K562 (cell line): ENCODE data around the gene PSEN1. TPM values are rescaled to one million over a fixed set of nuclear protein-coding genes. Genes with fewer than 3 reads are reported as not detected.

Source experiments
- ATAC-seq: fragments of 200-7000 bp; cut with Tn5 transposase; 3 replicates; pipeline ENCODE4 v1.9.1; 2020; ENCODE audit warnings: moderate library complexity
- BruUV-seq: library from RNA; stranded (reverse); fragments of 400-500 nt; replicated peaks from 2 replicates; lab custom pipeline; 2021; lab: Mats Ljungman, UMichigan
- CTCF ChIA-PET: fragments of 300-600 bp; formaldehyde crosslinking; extraction: SDS; loops from one replicate; lab custom pipeline; 2021; ENCODE audit warnings: low intra/inter-chr PET ratio; lab: Yijun Ruan, JAX
- POLR2A ChIA-PET: fragments of 300-600, 350-650 bp; sonication (Branson Sonifier 250); formaldehyde crosslinking; extraction: SDS; loops from one replicate; lab custom pipeline; 2021; ENCODE audit warnings: antibody characterized with exemption, inconsistent platforms; lab: Yijun Ruan, JAX
- DNase-seq, 4 experiments: peaks; one replicate each; pipeline versions ENCODE4 v3.0.0 to v3.0.0-alpha.2; 2011 to 2018; ENCODE audit warnings: low spot score in 3 of 4, mixed read lengths in 3 of 4; ENCODE audit errors: extremely low read depth in 1 of 4
- FAIRE-seq: peaks from 2 replicates; lab custom pipeline; 2011; peaks lifted over from hg19 to GRCh38; lab: Jason Lieb, UNC
- H2AFZ ChIP-seq: 2 replicates; pipeline ENCODE4 v1.6.0; 2011; ENCODE audit warnings: low read depth, low read length, control low read depth, inconsistent platforms
- H3K27ac ChIP-seq: fragments of 200-600 bp; 3 replicates; pipeline ENCODE4 v1.8.0; 2011; ENCODE audit warnings: low read depth, mild to moderate bottlenecking, control low read depth, inconsistent platforms, low read length, moderate library complexity, mixed read lengths; ENCODE audit errors: extremely low read depth
- H3K27me3 ChIP-seq, 2 experiments: fragments of 300-600 bp in 1 of 2; 2 replicates in 1 of 2; 3 replicates in 1 of 2; pipeline versions ENCODE4 v1.6.0 to v1.8.0; 2011; ENCODE audit warnings: inconsistent platforms in 2 of 2, low read length in 2 of 2, mild to moderate bottlenecking in 1 of 2, mixed read lengths in 1 of 2, moderate library complexity in 1 of 2; ENCODE audit not compliant: control insufficient read depth in 2 of 2, insufficient read depth in 2 of 2
- H3K36me3 ChIP-seq: fragments of 300-600 bp; 3 replicates; pipeline ENCODE4 v1.8.0; 2011; ENCODE audit warnings: mild to moderate bottlenecking, low read length, inconsistent platforms; ENCODE audit not compliant: control insufficient read depth, insufficient read depth
- H3K4me1 ChIP-seq, 2 experiments: fragments of 200-600 bp in 1 of 2; replicated peaks in 1 of 2; 2 replicates in 1 of 2; 3 replicates in 1 of 2; pipeline versions ENCODE4 v1.5.1 to v1.8.0; 2011; ENCODE audit warnings: inconsistent platforms in 2 of 2, low read length in 2 of 2, mild to moderate bottlenecking in 1 of 2, mixed read lengths in 1 of 2, moderate library complexity in 1 of 2; ENCODE audit not compliant: control insufficient read depth in 2 of 2, insufficient read depth in 2 of 2
- H3K4me2 ChIP-seq: 2 replicates; pipeline ENCODE4 v1.6.1; 2011; ENCODE audit warnings: low read length, control low read depth, inconsistent platforms, mixed read lengths; ENCODE audit not compliant: insufficient read depth
- H3K4me3 ChIP-seq: fragments of 200-600 bp; sonication (generic), shearing (Covaris generic); 2 replicates; pipeline ENCODE4 v1.5.1; 2016; ENCODE audit warnings: control low read depth, inconsistent platforms
- H3K79me2 ChIP-seq: fragments of 200-600 bp; 3 replicates; pipeline ENCODE4 v1.8.0; 2011; ENCODE audit warnings: low read length, inconsistent platforms; ENCODE audit not compliant: control insufficient read depth, insufficient read depth
- H3K9ac ChIP-seq, 2 experiments: 2 replicates each; pipeline versions ENCODE4 v1.6.0 to v1.6.1; 2011; ENCODE audit warnings: low read depth in 2 of 2, low read length in 2 of 2, control low read depth in 1 of 2, inconsistent platforms in 1 of 2, mild to moderate bottlenecking in 1 of 2, mixed read lengths in 1 of 2; ENCODE audit not compliant: insufficient read depth in 1 of 2
- H3K9me1 ChIP-seq: one replicate; pipeline ENCODE4 v1.6.0; 2011; ENCODE audit warnings: inconsistent platforms, mild to moderate bottlenecking, low read length, moderate library complexity; ENCODE audit not compliant: control insufficient read depth, insufficient read depth
- H3K9me3 ChIP-seq: replicated peaks from 2 replicates; pipeline ENCODE4 v1.5.1; 2011; ENCODE audit warnings: low read depth, low read length, inconsistent platforms; ENCODE audit not compliant: control insufficient read depth, insufficient read depth
- H4K20me1 ChIP-seq: replicated peaks from 2 replicates; pipeline ENCODE4 v1.6.1; 2011; ENCODE audit warnings: low read length, inconsistent platforms, mixed read lengths; ENCODE audit not compliant: control insufficient read depth, insufficient read depth
- BHLHE40 ChIP-seq: IDR thresholded peaks from 2 replicates; pipeline ENCODE4 v1.6.1; 2011; ENCODE audit warnings: low read length, improper control_type of control experiment
- CEBPB ChIP-seq: fragments of 450-650 bp; IDR thresholded peaks from 2 replicates; pipeline ENCODE4 v1.6.1; 2016; ENCODE audit warnings: missing genetic modification characterization, missing compliant biosample characterization
- CREBBP ChIP-seq: IDR thresholded peaks from one replicate; pipeline ENCODE4 v1.6.1; 2012; ENCODE audit warnings: low read depth, mild to moderate bottlenecking, control low read depth, inconsistent platforms, low read length
- GABPB1 ChIP-seq: sonication (generic); formaldehyde crosslinking; IDR thresholded peaks from 2 replicates; pipeline ENCODE4 v1.8.0; 2022; ENCODE audit warnings: mild to moderate bottlenecking, missing genetic modification reagents
- HMGN3 ChIP-seq: IDR thresholded peaks from 2 replicates; pipeline ENCODE4 v1.6.1; 2011; ENCODE audit warnings: borderline replicate concordance, low read depth, mild to moderate bottlenecking, mixed read lengths, low read length; ENCODE audit not compliant: insufficient read length; ENCODE audit errors: extremely low read depth
- KLF16 ChIP-seq: IDR thresholded peaks from 2 replicates; pipeline ENCODE4 v1.6.1; 2016; ENCODE audit warnings: antibody characterized with exemption
- MBD2 ChIP-seq: sonication (generic); IDR thresholded peaks from 2 replicates; pipeline ENCODE4 v1.6.1; 2016; ENCODE audit warnings: low read depth, borderline replicate concordance
- NCOA4 ChIP-seq: fragments of 450-650 bp; IDR thresholded peaks from 2 replicates; pipeline ENCODE4 v1.6.1; 2018; ENCODE audit warnings: mild to moderate bottlenecking; ENCODE audit not compliant: partially characterized antibody
- NFE2L1 ChIP-seq: fragments of 450-650 bp; IDR thresholded peaks from 2 replicates; pipeline ENCODE4 v1.6.1; 2016; ENCODE audit warnings: missing genetic modification characterization, low read depth, mild to moderate bottlenecking, missing compliant biosample characterization, moderate library complexity, borderline replicate concordance
- PTBP1 ChIP-seq: fragments of 200-400 bp; formaldehyde crosslinking; IDR thresholded peaks from 2 replicates; pipeline ENCODE4 v1.6.1; 2017; ENCODE audit warnings: low read depth, low read length
- SRSF7 ChIP-seq: fragments of 200-400 bp; formaldehyde crosslinking; optimal IDR thresholded peaks from 2 replicates; pipeline ENCODE3; 2017; ENCODE audit warnings: mild to moderate bottlenecking, low read depth, low read length
- ZNF133 ChIP-seq: fragments of 250-450 bp; sonication (Bioruptor Pico); IDR thresholded peaks from 2 replicates; pipeline ENCODE4 v1.4.0; 2020; ENCODE audit warnings: mild to moderate bottlenecking
- ZNF232 ChIP-seq: sonication (generic); formaldehyde crosslinking; IDR thresholded peaks from 2 replicates; pipeline ENCODE4 v1.8.0; 2022; ENCODE audit warnings: mild to moderate bottlenecking, missing genetic modification reagents
- ZNF830 ChIP-seq: fragments of 250-450 bp; sonication (Bioruptor Pico); IDR thresholded peaks from 2 replicates; pipeline ENCODE4 v1.5.0; 2021; ENCODE audit warnings: mild to moderate bottlenecking
- WGBS: fragments of 100-300 bp; shearing (Covaris generic); methylation state at CpG from one replicate; pipeline ENCODE4 v1.1.6; 2016; ENCODE audit warnings: low coverage, mixed read lengths; ENCODE audit not compliant: insufficient coverage; ENCODE audit errors: missing lambda C conversion rate; 5-methylcytosine and 5-hydroxymethylcytosine counted together
- in situ Hi-C: fragments of 300-500 bp; cut with MboI; formaldehyde crosslinking; loops from 4 replicates; pipeline ENCODE4 v1.15.0; 2018; ENCODE audit warnings: inconsistent platforms, mixed read lengths
- intact Hi-C: fragments of 100-400 bp; cut with micrococcal nuclease; formaldehyde crosslinking; loops from 2 replicates; pipeline ENCODE4 v1.14.2; 2022
- polyA plus RNA-seq, 8 experiments: library from polyadenylated mRNA; depleted of rRNA in 4 of 8; stranded (reverse) in 5 of 8; unstranded in 3 of 8; fragments of >200 nt; fragmentation: Nextera tagmentation in 2 of 8; fragmentation: Illumina TruSeq in 1 of 8; extraction: Ambion mirVana in 2 of 8; extraction: Trizol in 1 of 8; gene quantifications; 2 replicates each; pipeline versions ENCODE4 v1.2.1 to v1.2.3, GENCODE V29; 2011 to 2014; ENCODE audit warnings: inconsistent platforms in 1 of 8, missing spikeins in 1 of 8
- total RNA-seq, 7 experiments: library from RNA; depleted of rRNA in 6 of 7; stranded (reverse); fragments of >200 nt in 6 of 7; fragmentation: Illumina TruSeq in 2 of 7; extraction: Trizol in 2 of 7; gene quantifications; 2 replicates each; pipeline versions ENCODE4 v1.2.1 to v1.2.3, GENCODE V29; 2011 to 2021; ENCODE audit warnings: low replicate concordance in 1 of 7
- TF ChIP-seq, protein P1 (sequence below): fragments of 150-350 bp; conservative IDR thresholded peaks from 2 replicates; pipeline ENCODE4 v1.6.1; 2014; ENCODE audit warnings: low read length
- TF ChIP-seq, protein P2 (sequence below), 2 experiments: fragments of 150-350 bp in 1 of 2; IDR thresholded peaks; 2 replicates each; pipeline ENCODE4 v1.6.1; 2012 to 2016; ENCODE audit warnings: low read depth in 2 of 2, low read length in 2 of 2, mild to moderate bottlenecking in 1 of 2, moderate library complexity in 1 of 2

PSEN1 gene
- total and polyA plus RNA-seq, 9 of the 15 experiments (the other 6 are each of a cell fraction or from before 2014, with no cell fraction given), result 6.5 to 25.2 (median 14.3) TPM

DNA sequence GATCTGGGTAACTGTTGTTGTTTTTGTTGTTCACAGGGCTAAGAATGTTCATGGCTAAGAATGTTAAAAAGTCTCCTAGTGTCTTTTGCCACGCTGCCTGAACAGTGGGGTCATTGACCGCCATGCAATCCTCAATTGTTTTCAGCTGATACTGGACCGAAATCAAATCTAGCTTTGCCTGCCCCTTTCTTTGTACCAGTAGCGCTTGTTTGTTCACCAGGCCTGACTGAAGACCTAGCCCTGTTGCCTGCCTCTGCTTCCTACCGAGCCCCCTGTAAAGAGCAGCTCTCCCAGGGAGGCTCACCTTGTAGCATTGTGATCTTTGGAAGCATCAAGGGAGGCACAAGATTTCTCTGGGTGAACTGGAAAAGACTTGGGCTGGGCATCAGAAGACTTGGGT is 6.7 kb downstream of the PSEN1 start:
- CTCF ChIA-PET, result no interaction called here
- no peak overlapping the region for H3K4me2 ChIP-seq
- in situ Hi-C loops, result no loop called here

More for the DNA sequence above, 6.7 kb downstream of the PSEN1 start:
- H3K27ac ChIP-seq, result no peak overlapping the region; the same call in 2 of the 3 replicates
- no peak for TF ChIP-seq ZNF133
- TF ChIP-seq NFE2L1 (tag), result no peak
- no peak for TF ChIP-seq GABPB1 (CRISPR knock-in tag)
- TF ChIP-seq, protein P1, sequence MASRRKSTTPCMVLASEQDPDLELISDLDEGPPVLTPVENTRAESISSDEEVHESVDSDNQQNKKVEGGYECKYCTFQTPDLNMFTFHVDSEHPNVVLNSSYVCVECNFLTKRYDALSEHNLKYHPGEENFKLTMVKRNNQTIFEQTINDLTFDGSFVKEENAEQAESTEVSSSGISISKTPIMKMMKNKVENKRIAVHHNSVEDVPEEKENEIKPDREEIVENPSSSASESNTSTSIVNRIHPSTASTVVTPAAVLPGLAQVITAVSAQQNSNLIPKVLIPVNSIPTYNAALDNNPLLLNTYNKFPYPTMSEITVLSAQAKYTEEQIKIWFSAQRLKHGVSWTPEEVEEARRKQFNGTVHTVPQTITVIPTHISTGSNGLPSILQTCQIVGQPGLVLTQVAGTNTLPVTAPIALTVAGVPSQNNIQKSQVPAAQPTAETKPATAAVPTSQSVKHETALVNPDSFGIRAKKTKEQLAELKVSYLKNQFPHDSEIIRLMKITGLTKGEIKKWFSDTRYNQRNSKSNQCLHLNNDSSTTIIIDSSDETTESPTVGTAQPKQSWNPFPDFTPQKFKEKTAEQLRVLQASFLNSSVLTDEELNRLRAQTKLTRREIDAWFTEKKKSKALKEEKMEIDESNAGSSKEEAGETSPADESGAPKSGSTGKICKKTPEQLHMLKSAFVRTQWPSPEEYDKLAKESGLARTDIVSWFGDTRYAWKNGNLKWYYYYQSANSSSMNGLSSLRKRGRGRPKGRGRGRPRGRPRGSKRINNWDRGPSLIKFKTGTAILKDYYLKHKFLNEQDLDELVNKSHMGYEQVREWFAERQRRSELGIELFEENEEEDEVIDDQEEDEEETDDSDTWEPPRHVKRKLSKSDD, result no peak
- no peak for TF ChIP-seq HMGN3
- TF ChIP-seq KLF16, result no peak
- no peak for TF ChIP-seq PTBP1
- TF ChIP-seq SRSF7, result no peak
- no peak for TF ChIP-seq BHLHE40
- TF ChIP-seq, protein P2, sequence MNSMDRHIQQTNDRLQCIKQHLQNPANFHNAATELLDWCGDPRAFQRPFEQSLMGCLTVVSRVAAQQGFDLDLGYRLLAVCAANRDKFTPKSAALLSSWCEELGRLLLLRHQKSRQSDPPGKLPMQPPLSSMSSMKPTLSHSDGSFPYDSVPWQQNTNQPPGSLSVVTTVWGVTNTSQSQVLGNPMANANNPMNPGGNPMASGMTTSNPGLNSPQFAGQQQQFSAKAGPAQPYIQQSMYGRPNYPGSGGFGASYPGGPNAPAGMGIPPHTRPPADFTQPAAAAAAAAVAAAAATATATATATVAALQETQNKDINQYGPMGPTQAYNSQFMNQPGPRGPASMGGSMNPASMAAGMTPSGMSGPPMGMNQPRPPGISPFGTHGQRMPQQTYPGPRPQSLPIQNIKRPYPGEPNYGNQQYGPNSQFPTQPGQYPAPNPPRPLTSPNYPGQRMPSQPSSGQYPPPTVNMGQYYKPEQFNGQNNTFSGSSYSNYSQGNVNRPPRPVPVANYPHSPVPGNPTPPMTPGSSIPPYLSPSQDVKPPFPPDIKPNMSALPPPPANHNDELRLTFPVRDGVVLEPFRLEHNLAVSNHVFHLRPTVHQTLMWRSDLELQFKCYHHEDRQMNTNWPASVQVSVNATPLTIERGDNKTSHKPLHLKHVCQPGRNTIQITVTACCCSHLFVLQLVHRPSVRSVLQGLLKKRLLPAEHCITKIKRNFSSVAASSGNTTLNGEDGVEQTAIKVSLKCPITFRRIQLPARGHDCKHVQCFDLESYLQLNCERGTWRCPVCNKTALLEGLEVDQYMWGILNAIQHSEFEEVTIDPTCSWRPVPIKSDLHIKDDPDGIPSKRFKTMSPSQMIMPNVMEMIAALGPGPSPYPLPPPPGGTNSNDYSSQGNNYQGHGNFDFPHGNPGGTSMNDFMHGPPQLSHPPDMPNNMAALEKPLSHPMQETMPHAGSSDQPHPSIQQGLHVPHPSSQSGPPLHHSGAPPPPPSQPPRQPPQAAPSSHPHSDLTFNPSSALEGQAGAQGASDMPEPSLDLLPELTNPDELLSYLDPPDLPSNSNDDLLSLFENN (IDR thresholded peaks at IDR 0.05; ENCODE audit: low read depth in 2 of 2, low read length in 2 of 2), result no peak
- TF ChIP-seq MBD2, result no peak
- no peak for TF ChIP-seq NCOA4
- no peak for TF ChIP-seq CEBPB
- TF ChIP-seq ZNF232 (CRISPR knock-in tag), result no peak
- TF ChIP-seq CREBBP, result no peak
- TF ChIP-seq ZNF830, result no peak
- no peak overlapping the region for H3K4me3 ChIP-seq
- H3K9ac ChIP-seq, result no peak overlapping the region
- H3K27me3 ChIP-seq, result no peaks in the 10 kb centered on the region
- peaks cover 2% of the 10 kb centered on the region; the same call in 2 of the 3 replicates for H3K36me3 ChIP-seq
- no peaks in the 10 kb centered on the region for H3K9me1 ChIP-seq
- ATAC-seq (no peak), DNase-seq (no peak), FAIRE-seq (no peak)
- H3K9me3 ChIP-seq, result no peaks in the 10 kb centered on the region
- H4K20me1 ChIP-seq, result no peaks in the 10 kb centered on the region
- POLR2A ChIA-PET, result no interaction called here
- H3K4me1 ChIP-seq, result no peaks in the 10 kb centered on the region; a peak in 1 of 5 replicates
- H3K79me2 ChIP-seq, result peaks cover 56% of the 10 kb centered on the region
- intact Hi-C loops, result no loop called here
- no peak overlapping the region for H2AFZ ChIP-seq
- WGBS, result 95% methylated on average over 5 of the region's 5 CpGs
- no TSS peak for BruUV-seq
